HEK293 (cell line): ENCODE results near the gene DNAJC27.
A peak's percentile ranks its signal among the peaks of the same experiment; 100 is the strongest.

Experiments
- HOXD13 ChIP-seq: sonication (generic); formaldehyde crosslinking; IDR thresholded peaks from 2 replicates; pipeline ENCODE4 v1.8.0; 2022; ENCODE audit warnings: missing genetic modification reagents, borderline replicate concordance
- KLF7 ChIP-seq: fragments of 450-650 bp; formaldehyde crosslinking; IDR thresholded peaks from 2 replicates; pipeline ENCODE4 v1.5.1; 2016; ENCODE audit warnings: missing biosample characterization, missing genetic modification characterization, borderline replicate concordance
- KLF9 ChIP-seq: fragments of 450-650 bp; formaldehyde crosslinking; IDR thresholded peaks from 2 replicates; pipeline ENCODE4 v1.5.1; 2016; ENCODE audit warnings: missing biosample characterization, missing genetic modification characterization, low read depth
- MYNN ChIP-seq: fragments of 450-650 bp; formaldehyde crosslinking; IDR thresholded peaks from 2 replicates; pipeline ENCODE4 v1.5.1; 2016; ENCODE audit warnings: missing biosample characterization, missing genetic modification characterization, borderline replicate concordance
- OVOL3 ChIP-seq: fragments of 450-650 bp; formaldehyde crosslinking; IDR thresholded peaks from 2 replicates; pipeline ENCODE4 v1.5.1; 2016; ENCODE audit warnings: missing biosample characterization, missing genetic modification characterization
- SP7 ChIP-seq: fragments of 450-650 bp; formaldehyde crosslinking; IDR thresholded peaks from 2 replicates; pipeline ENCODE4 v1.5.1; 2016; ENCODE audit warnings: missing biosample characterization, missing genetic modification characterization
- WT1 ChIP-seq: fragments of 450-650 bp; formaldehyde crosslinking; IDR thresholded peaks from 2 replicates; pipeline ENCODE4 v1.5.1; 2016; ENCODE audit warnings: missing biosample characterization, missing genetic modification characterization
- YY2 ChIP-seq: fragments of 450-650 bp; formaldehyde crosslinking; IDR thresholded peaks from 2 replicates; pipeline ENCODE4 v1.5.1; 2016; ENCODE audit warnings: missing biosample characterization, missing genetic modification characterization
- ZBTB1 ChIP-seq: fragments of 450-650 bp; formaldehyde crosslinking; IDR thresholded peaks from 2 replicates; pipeline ENCODE4 v1.5.1; 2016; ENCODE audit warnings: missing biosample characterization, missing genetic modification characterization
- ZFHX2 ChIP-seq: fragments of 450-650 bp; formaldehyde crosslinking; conservative IDR thresholded peaks from 2 replicates; pipeline ENCODE4 v1.5.1; 2016; ENCODE audit warnings: missing biosample characterization, missing genetic modification characterization
- ZNF112 ChIP-seq: fragments of 450-650 bp; formaldehyde crosslinking; IDR thresholded peaks from 2 replicates; pipeline ENCODE4 v1.5.0; 2017; ENCODE audit warnings: missing biosample characterization, missing genetic modification characterization
- ZNF133 ChIP-seq: fragments of 450-650 bp; formaldehyde crosslinking; IDR thresholded peaks from 2 replicates; pipeline ENCODE4 v1.5.1; 2016; ENCODE audit warnings: missing biosample characterization, missing genetic modification characterization
- ZNF146 ChIP-seq: fragments of 450-650 bp; formaldehyde crosslinking; IDR thresholded peaks from 2 replicates; pipeline ENCODE4 v1.5.1; 2016; ENCODE audit warnings: missing biosample characterization, missing genetic modification characterization
- ZNF175 ChIP-seq: fragments of 450-650 bp; formaldehyde crosslinking; IDR thresholded peaks from 2 replicates; pipeline ENCODE4 v1.5.1; 2016; ENCODE audit warnings: missing biosample characterization, missing genetic modification characterization
- ZNF2 ChIP-seq: fragments of 450-650 bp; formaldehyde crosslinking; IDR thresholded peaks from 2 replicates; pipeline ENCODE4 v1.5.1; 2016; ENCODE audit warnings: missing biosample characterization, missing genetic modification characterization
- ZNF221 ChIP-seq: fragments of 450-650 bp; formaldehyde crosslinking; IDR thresholded peaks from 2 replicates; pipeline ENCODE4 v1.5.1; 2017; ENCODE audit warnings: missing biosample characterization, missing genetic modification characterization, borderline replicate concordance
- ZNF239 ChIP-seq: fragments of 450-650 bp; formaldehyde crosslinking; IDR thresholded peaks from 2 replicates; pipeline ENCODE4 v1.5.1; 2016; ENCODE audit warnings: missing biosample characterization, missing genetic modification characterization
- ZNF292 ChIP-seq: fragments of 450-650 bp; formaldehyde crosslinking; IDR thresholded peaks from 2 replicates; pipeline ENCODE4 v1.5.1; 2016; ENCODE audit warnings: low read depth, missing biosample characterization, missing genetic modification characterization, borderline replicate concordance
- ZNF335 ChIP-seq: fragments of 450-650 bp; formaldehyde crosslinking; conservative IDR thresholded peaks from 2 replicates; pipeline ENCODE4 v1.5.1; 2016; ENCODE audit warnings: missing biosample characterization, missing genetic modification characterization
- ZNF394 ChIP-seq: fragments of 450-650 bp; formaldehyde crosslinking; IDR thresholded peaks from 2 replicates; pipeline ENCODE4 v1.5.1; 2016; ENCODE audit warnings: missing biosample characterization, missing genetic modification characterization, mild to moderate bottlenecking, moderate library complexity, borderline replicate concordance
- ZNF426 ChIP-seq: fragments of 450-650 bp; formaldehyde crosslinking; IDR thresholded peaks from 2 replicates; pipeline ENCODE4 v1.5.1; 2017; ENCODE audit warnings: missing biosample characterization, missing genetic modification characterization, mild to moderate bottlenecking, inconsistent platforms, moderate library complexity
- ZNF558 ChIP-seq: fragments of 450-650 bp; formaldehyde crosslinking; IDR thresholded peaks from 2 replicates; pipeline ENCODE4 v1.5.1; 2016; ENCODE audit warnings: missing biosample characterization, missing genetic modification characterization
- ZNF561 ChIP-seq: fragments of 450-650 bp; IDR thresholded peaks from 2 replicates; pipeline ENCODE4 v1.5.1; 2018; ENCODE audit warnings: missing biosample characterization, missing genetic modification characterization, borderline replicate concordance
- ZNF677 ChIP-seq: fragments of 450-650 bp; IDR thresholded peaks from 2 replicates; pipeline ENCODE4 v1.5.0; 2018; ENCODE audit warnings: missing biosample characterization, mild to moderate bottlenecking, missing genetic modification characterization, moderate library complexity
- ZNF785 ChIP-seq: fragments of 450-650 bp; formaldehyde crosslinking; IDR thresholded peaks from 2 replicates; pipeline ENCODE4 v1.5.1; 2016; ENCODE audit warnings: missing biosample characterization, missing genetic modification characterization
- TF ChIP-seq, protein P1 (sequence below): fragments of 450-650 bp; formaldehyde crosslinking; IDR thresholded peaks from 2 replicates; pipeline ENCODE4 v1.5.1; 2016; ENCODE audit warnings: missing biosample characterization, missing genetic modification characterization
- TF ChIP-seq, protein P2 (sequence below): fragments of 450-650 bp; formaldehyde crosslinking; IDR thresholded peaks from 2 replicates; pipeline ENCODE4 v1.5.1; 2017; ENCODE audit warnings: missing biosample characterization, missing genetic modification characterization
- TF ChIP-seq, protein P3 (sequence below): fragments of 450-650 bp; formaldehyde crosslinking; IDR thresholded peaks from 2 replicates; pipeline ENCODE4 v1.5.1; 2017; ENCODE audit warnings: missing biosample characterization, missing genetic modification characterization
- TF ChIP-seq, protein P4 (sequence below): fragments of 450-650 bp; formaldehyde crosslinking; IDR thresholded peaks from 2 replicates; pipeline ENCODE4 v1.5.1; 2016; ENCODE audit warnings: missing biosample characterization, missing genetic modification characterization

Gene DNAJC27

DNA sequence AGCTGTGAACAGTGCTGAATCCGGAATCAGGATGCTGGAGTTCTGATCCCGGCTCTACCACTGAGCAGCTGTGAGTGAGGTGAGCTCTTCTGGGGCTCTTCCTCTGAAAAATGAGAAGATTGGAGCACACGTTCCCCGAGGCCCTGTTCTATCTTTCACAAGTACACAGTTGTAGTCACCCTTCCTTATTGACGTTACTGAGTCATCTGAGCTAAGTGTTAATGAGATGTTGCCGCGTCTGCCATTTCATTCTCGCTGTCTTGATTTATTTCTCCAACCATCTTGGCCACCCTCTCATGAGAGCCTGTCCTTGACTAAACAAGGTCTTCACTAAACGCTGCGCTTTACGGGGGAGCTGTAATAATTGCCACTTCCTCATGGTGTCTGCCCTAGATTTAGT lies 38.2 kb upstream of the DNAJC27 start (continued):
- TF ChIP-seq, protein P1, sequence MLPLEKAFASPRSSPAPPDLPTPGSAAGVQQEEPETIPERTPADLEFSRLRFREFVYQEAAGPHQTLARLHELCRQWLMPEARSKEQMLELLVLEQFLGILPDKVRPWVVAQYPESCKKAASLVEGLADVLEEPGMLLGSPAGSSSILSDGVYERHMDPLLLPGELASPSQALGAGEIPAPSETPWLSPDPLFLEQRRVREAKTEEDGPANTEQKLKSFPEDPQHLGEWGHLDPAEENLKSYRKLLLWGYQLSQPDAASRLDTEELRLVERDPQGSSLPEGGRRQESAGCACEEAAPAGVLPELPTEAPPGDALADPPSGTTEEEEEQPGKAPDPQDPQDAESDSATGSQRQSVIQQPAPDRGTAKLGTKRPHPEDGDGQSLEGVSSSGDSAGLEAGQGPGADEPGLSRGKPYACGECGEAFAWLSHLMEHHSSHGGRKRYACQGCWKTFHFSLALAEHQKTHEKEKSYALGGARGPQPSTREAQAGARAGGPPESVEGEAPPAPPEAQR, result no peak
- no peak for TF ChIP-seq HOXD13 (CRISPR knock-in tag)
- TF ChIP-seq ZNF677 (tag by site-specific recombination), result no peak
- no peak for TF ChIP-seq ZNF112 (tag by site-specific recombination)
- TF ChIP-seq ZNF146, result no peak
- no peak for TF ChIP-seq ZFHX2 (tag by site-specific recombination)
- TF ChIP-seq ZNF2 (tag by site-specific recombination), result 0 out of 2 replicates have a peak, but pooled peaks have one; percentile 50
- no peak for TF ChIP-seq ZNF785
- TF ChIP-seq KLF7, result no peak
- TF ChIP-seq ZNF239, result no peak
- no peak for TF ChIP-seq ZNF221 (tag by site-specific recombination)
- peak; percentile 58; the same call in 1 of the 2 replicates for TF ChIP-seq ZNF394
- TF ChIP-seq ZNF558 (tag by site-specific recombination), result no peak
- peak; percentile 65 for TF ChIP-seq WT1
- TF ChIP-seq ZNF561, result peak; percentile 70; the same call in 1 of the 2 replicates
- TF ChIP-seq KLF9, result no peak
- TF ChIP-seq, protein P2, sequence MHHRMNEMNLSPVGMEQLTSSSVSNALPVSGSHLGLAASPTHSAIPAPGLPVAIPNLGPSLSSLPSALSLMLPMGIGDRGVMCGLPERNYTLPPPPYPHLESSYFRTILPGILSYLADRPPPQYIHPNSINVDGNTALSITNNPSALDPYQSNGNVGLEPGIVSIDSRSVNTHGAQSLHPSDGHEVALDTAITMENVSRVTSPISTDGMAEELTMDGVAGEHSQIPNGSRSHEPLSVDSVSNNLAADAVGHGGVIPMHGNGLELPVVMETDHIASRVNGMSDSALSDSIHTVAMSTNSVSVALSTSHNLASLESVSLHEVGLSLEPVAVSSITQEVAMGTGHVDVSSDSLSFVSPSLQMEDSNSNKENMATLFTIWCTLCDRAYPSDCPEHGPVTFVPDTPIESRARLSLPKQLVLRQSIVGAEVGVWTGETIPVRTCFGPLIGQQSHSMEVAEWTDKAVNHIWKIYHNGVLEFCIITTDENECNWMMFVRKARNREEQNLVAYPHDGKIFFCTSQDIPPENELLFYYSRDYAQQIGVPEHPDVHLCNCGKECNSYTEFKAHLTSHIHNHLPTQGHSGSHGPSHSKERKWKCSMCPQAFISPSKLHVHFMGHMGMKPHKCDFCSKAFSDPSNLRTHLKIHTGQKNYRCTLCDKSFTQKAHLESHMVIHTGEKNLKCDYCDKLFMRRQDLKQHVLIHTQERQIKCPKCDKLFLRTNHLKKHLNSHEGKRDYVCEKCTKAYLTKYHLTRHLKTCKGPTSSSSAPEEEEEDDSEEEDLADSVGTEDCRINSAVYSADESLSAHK (tag by site-specific recombination), result peak; percentile 59; the same call in 1 of the 2 replicates
- no peak for TF ChIP-seq ZBTB1 (tag by site-specific recombination)
- TF ChIP-seq, protein P3, sequence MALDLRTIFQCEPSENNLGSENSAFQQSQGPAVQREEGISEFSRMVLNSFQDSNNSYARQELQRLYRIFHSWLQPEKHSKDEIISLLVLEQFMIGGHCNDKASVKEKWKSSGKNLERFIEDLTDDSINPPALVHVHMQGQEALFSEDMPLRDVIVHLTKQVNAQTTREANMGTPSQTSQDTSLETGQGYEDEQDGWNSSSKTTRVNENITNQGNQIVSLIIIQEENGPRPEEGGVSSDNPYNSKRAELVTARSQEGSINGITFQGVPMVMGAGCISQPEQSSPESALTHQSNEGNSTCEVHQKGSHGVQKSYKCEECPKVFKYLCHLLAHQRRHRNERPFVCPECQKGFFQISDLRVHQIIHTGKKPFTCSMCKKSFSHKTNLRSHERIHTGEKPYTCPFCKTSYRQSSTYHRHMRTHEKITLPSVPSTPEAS (tag by site-specific recombination), result no peak
- no peak for TF ChIP-seq ZNF175 (tag by site-specific recombination)
- TF ChIP-seq, protein P4, sequence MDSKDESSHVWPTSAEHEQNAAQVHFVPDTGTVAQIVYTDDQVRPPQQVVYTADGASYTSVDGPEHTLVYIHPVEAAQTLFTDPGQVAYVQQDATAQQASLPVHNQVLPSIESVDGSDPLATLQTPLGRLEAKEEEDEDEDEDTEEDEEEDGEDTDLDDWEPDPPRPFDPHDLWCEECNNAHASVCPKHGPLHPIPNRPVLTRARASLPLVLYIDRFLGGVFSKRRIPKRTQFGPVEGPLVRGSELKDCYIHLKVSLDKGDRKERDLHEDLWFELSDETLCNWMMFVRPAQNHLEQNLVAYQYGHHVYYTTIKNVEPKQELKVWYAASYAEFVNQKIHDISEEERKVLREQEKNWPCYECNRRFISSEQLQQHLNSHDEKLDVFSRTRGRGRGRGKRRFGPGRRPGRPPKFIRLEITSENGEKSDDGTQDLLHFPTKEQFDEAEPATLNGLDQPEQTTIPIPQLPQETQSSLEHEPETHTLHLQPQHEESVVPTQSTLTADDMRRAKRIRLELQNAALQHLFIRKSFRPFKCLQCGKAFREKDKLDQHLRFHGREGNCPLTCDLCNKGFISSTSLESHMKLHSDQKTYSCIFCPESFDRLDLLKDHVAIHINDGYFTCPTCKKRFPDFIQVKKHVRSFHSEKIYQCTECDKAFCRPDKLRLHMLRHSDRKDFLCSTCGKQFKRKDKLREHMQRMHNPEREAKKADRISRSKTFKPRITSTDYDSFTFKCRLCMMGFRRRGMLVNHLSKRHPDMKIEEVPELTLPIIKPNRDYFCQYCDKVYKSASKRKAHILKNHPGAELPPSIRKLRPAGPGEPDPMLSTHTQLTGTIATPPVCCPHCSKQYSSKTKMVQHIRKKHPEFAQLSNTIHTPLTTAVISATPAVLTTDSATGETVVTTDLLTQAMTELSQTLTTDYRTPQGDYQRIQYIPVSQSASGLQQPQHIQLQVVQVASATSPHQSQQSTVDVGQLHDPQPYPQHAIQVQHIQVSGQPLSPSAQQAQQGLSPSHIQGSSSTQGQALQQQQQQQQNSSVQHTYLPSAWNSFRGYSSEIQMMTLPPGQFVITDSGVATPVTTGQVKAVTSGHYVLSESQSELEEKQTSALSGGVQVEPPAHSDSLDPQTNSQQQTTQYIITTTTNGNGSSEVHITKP, result peak; percentile 96
- TF ChIP-seq ZNF292 (tag by site-specific recombination), result no peak
- TF ChIP-seq YY2 (tag by site-specific recombination), result no peak
- TF ChIP-seq OVOL3 (tag by site-specific recombination), result no peak
- TF ChIP-seq ZNF426 (tag by site-specific recombination), result no peak
- no peak for TF ChIP-seq ZNF133 (tag by site-specific recombination)
- TF ChIP-seq ZNF335 (tag by site-specific recombination), result peak; percentile 55; the same call in 1 of the 2 replicates
- no peak for TF ChIP-seq MYNN
- peak; percentile 99 for TF ChIP-seq SP7 (tag by site-specific recombination)
